Upper lobe of left lung (tissue), 4 donors: ENCODE results near the gene MGST2.

Experiments used
- EP300 ChIP-seq, 4 donors: sonication (generic); formaldehyde crosslinking; IDR thresholded peaks; one replicate each; pipeline ENCODE4 v1.5.1; 2017; ENCODE audit warnings: antibody characterized with exemption in 4 of 4, control low read depth in 2 of 4
- POLR2A ChIP-seq, 4 donors: fragments of 450-650 bp; IDR thresholded peaks; one replicate each; pipeline ENCODE4 v1.5.1; 2016 to 2017; ENCODE audit warnings: antibody characterized with exemption in 4 of 4, mild to moderate bottlenecking in 2 of 4
- POLR2AphosphoS5 ChIP-seq, 2 donors: sonication (generic); formaldehyde crosslinking; IDR thresholded peaks; one replicate each; pipeline ENCODE4 v1.5.1; 2017; ENCODE audit warnings: antibody characterized with exemption in 2 of 2
- TF ChIP-seq, protein P1 (sequence below), 6 experiments: fragments of 450-650 bp in 4 of 6; fragments of 200-600 bp in 2 of 6; sonication (generic) in 2 of 6; IDR thresholded peaks; one replicate each; pipeline ENCODE4 v1.5.1; 2016 to 2019; ENCODE audit warnings: antibody characterized with exemption in 6 of 6

DNA sequence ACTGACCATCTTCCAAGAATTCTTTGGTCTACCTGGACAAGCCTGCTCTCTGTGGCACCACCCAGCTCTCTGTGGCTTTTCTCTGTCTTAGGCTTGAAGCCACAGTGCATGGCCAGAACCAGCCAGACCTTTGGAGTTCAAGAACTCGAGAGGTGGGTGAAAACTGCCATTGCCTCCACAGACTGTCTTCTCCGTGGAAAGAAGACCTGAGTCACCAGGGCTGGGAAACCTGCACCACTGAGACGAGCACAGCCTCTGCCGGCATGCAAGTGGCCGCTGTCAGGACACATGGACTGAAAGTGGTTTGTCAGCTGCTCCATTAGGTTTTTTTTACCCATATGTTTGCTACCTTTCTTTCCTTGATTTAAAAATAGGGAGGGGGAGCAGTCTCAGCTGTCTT, 74.5 kb downstream of the MGST2 start:
- TF ChIP-seq, protein P1, sequence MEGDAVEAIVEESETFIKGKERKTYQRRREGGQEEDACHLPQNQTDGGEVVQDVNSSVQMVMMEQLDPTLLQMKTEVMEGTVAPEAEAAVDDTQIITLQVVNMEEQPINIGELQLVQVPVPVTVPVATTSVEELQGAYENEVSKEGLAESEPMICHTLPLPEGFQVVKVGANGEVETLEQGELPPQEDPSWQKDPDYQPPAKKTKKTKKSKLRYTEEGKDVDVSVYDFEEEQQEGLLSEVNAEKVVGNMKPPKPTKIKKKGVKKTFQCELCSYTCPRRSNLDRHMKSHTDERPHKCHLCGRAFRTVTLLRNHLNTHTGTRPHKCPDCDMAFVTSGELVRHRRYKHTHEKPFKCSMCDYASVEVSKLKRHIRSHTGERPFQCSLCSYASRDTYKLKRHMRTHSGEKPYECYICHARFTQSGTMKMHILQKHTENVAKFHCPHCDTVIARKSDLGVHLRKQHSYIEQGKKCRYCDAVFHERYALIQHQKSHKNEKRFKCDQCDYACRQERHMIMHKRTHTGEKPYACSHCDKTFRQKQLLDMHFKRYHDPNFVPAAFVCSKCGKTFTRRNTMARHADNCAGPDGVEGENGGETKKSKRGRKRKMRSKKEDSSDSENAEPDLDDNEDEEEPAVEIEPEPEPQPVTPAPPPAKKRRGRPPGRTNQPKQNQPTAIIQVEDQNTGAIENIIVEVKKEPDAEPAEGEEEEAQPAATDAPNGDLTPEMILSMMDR (IDR thresholded peaks at IDR 0.05): no peak
- no peak for TF ChIP-seq POLR2AphosphoS5 (IDR thresholded peaks at IDR 0.05)
- TF ChIP-seq POLR2A (IDR thresholded peaks at IDR 0.05): no peak
- TF ChIP-seq EP300 (IDR thresholded peaks at IDR 0.05): no peak
